ENCODE measurements around the gene SPATA31C1.

DNA sequence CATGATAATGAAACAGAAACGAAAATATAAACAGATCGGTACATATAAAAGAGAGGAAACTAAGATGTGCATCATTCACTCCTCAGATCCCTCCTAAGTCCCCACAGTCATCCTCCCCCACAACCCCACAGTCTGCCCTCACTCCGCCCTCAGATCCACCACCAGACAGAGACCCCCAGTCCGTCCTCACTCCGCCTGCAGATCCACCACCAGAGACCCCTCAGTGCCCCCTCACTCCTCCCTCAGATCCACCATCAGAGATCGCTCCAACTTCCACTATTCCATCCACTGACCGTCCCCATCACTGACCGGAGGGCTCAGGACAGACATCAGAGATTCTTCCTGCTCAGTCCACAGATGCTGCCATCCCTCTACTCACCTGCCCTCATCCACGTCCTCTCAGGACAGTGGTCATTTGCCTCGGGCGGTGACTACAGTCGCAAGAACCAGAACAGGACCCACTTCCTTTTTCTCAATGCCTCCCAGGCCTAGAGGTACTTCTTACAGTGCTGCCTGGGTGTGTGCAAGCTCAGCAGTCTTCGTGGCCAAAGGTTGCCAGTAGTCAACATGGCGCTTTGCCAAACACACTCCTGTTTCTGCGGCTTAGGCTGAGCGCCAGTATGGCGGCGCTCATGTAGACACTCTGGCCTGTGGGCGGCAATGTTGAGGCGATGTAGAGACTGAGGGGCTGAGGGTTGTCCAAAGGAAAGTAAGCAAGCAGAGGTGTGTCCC, 8.3 kb upstream of the SPATA31C1 start:
- TF ChIP-seq POLR2A (IDR thresholded peaks at IDR 0.05) (no peak), CTCF (IDR thresholded peaks at IDR 0.05) (no peak), EP300 (IDR thresholded peaks at IDR 0.05) (no peak), POLR2AphosphoS5 (IDR thresholded peaks at IDR 0.05) (no peak)
